Activated CD4-positive, alpha-beta T cell treated with anti-CD3 and anti-CD28 coated beads for 36 hours (primary cell): ENCODE results near the gene SLC8A2. TPM values are rescaled to one million over a fixed set of nuclear protein-coding genes. Genes with fewer than 3 reads are reported as not detected.

Experiments
- ATAC-seq: fragments of 200-7000 bp; cut with Tn5 transposase; one replicate; pipeline ENCODE4 v1.10.0; 2021; ENCODE audit warnings: mild to moderate bottlenecking, moderate library complexity
- CTCF ChIA-PET: fragments of 350-600 bp; sonication (Branson Sonifier 250); formaldehyde crosslinking; loops from one replicate; lab custom pipeline; 2021; ENCODE audit warnings: antibody characterized with exemption; lab: Charles Lee
- POLR2A ChIA-PET: fragments of 350-600 bp; sonication (Branson Sonifier 250); formaldehyde crosslinking; loops from one replicate; lab custom pipeline; 2021; ENCODE audit warnings: antibody characterized with exemption, inconsistent platforms; lab: Charles Lee
- DNase-seq: peaks from one replicate; pipeline ENCODE4 v3.0.0-alpha.2; 2020
- H3K27ac Mint-ChIP-seq: one replicate; pipeline ENCODE4 v1.8.0; 2021; ENCODE audit warnings: mixed read lengths
- H3K27me3 Mint-ChIP-seq: one replicate; pipeline ENCODE4 v1.8.0; 2021; ENCODE audit warnings: mixed read lengths
- H3K36me3 Mint-ChIP-seq: one replicate; pipeline ENCODE4 v1.8.0; 2021; ENCODE audit warnings: low read depth, mixed read lengths
- H3K4me1 Mint-ChIP-seq: one replicate; pipeline ENCODE4 v1.8.0; 2021; ENCODE audit warnings: mixed read lengths
- H3K4me3 Mint-ChIP-seq: one replicate; pipeline ENCODE4 v1.8.0; 2021; ENCODE audit warnings: mild to moderate bottlenecking, moderate library complexity, mixed read lengths
- H3K9me3 Mint-ChIP-seq: one replicate; pipeline ENCODE4 v1.8.0; 2021; ENCODE audit warnings: low read depth, mixed read lengths
- intact Hi-C, 2 experiments: fragments of 100-400 bp; cut with DNase I in 1 of 2; cut with micrococcal nuclease in 1 of 2; formaldehyde crosslinking; loops; one replicate each; pipeline versions ENCODE4 v1.14.2 to v1.15.1; 2022 to 2024; cut with DNase I, micrococcal nuclease
- total RNA-seq, 2 experiments: library from RNA; stranded (reverse); gene quantifications; one replicate each; pipeline ENCODE4 v1.2.3, GENCODE V29; 2021

Gene SLC8A2
- total RNA-seq, 2 experiments from 2014 or later, result 0.11 to 0.23 TPM

GRCh38 chr19:47475465-47475864, 3.8 kb upstream of the SLC8A2 start:
- H3K4me1 Mint-ChIP-seq, result peaks cover 10% of the 10 kb centered on the region
- POLR2A ChIA-PET, result no interaction called here
- no peaks in the 10 kb centered on the region for H3K9me3 Mint-ChIP-seq
- H3K27me3 Mint-ChIP-seq, result peaks cover 19% of the 10 kb centered on the region
- no peak overlapping the region for H3K27ac Mint-ChIP-seq
- CTCF ChIA-PET, result interaction anchor here (0.5 to 0.6 kb wide), 2 partner anchors 60 to 727 kb away, joined by 3 read pairs; no protein-coding TSS in a partner anchor
- ATAC-seq (no peak), DNase-seq (no peak)
- no peak overlapping the region for H3K4me3 Mint-ChIP-seq
- H3K36me3 Mint-ChIP-seq, result peaks cover under 1% of the 10 kb centered on the region
- intact Hi-C loops, result no loop called here

GRCh38 chr19:47473336-47473735, 1.6 kb upstream of the SLC8A2 start:
- Mint-ChIP-seq H3K27me3 (peaks cover 36% of the 10 kb centered on the region), H3K9me3 (no peaks in the 10 kb centered on the region), H3K27ac (no peak overlapping the region), H3K36me3 (no peaks in the 10 kb centered on the region), H3K4me3 (no peak overlapping the region), H3K4me1 (peaks cover 14% of the 10 kb centered on the region)
- ATAC-seq (no peak), DNase-seq (no peak)
- POLR2A ChIA-PET, result no interaction called here
- intact Hi-C loops, result no loop called here
- CTCF ChIA-PET, result interaction anchor here (0.9 kb wide), 1 partner anchor 10 kb away, joined by 3 read pairs; the partner anchor contains the start of gene KPTN

GRCh38 chr19:47471381-47471732, 336 bp downstream of the SLC8A2 start:
- CTCF ChIA-PET, result interaction anchor here (1.6 kb wide), 1 partner anchor 35 kb away, joined by 6 read pairs; no protein-coding TSS in a partner anchor
- POLR2A ChIA-PET, result no interaction called here
- peaks cover 14% of the 10 kb centered on the region for H3K4me1 Mint-ChIP-seq
- ATAC-seq, result no peak
- H3K27me3 Mint-ChIP-seq, result peaks cover 46% of the 10 kb centered on the region
- intact Hi-C loops, result no loop called here
- no peak overlapping the region for H3K27ac Mint-ChIP-seq
- no peak for DNase-seq
- no peaks in the 10 kb centered on the region for H3K9me3 Mint-ChIP-seq
- no peak overlapping the region for H3K4me3 Mint-ChIP-seq
- no peaks in the 10 kb centered on the region for H3K36me3 Mint-ChIP-seq

GRCh38 chr19:47470447-47471195, 1.1 kb downstream of the SLC8A2 start:
- Mint-ChIP-seq H3K4me1 (peaks cover 14% of the 10 kb centered on the region), H3K9me3 (no peaks in the 10 kb centered on the region), H3K27ac (no peak overlapping the region), H3K27me3 (peaks cover 46% of the 10 kb centered on the region), H3K36me3 (no peaks in the 10 kb centered on the region), H3K4me3 (no peak overlapping the region)
- ChIA-PET POLR2A (no interaction called here), CTCF (no interaction called here)
- DNase-seq (no peak), ATAC-seq (no peak)
- intact Hi-C loops, result no loop called here

GRCh38 chr19:47469719-47470118, 2.0 kb downstream of the SLC8A2 start:
- Mint-ChIP-seq H3K36me3 (no peaks in the 10 kb centered on the region), H3K9me3 (no peaks in the 10 kb centered on the region), H3K4me1 (peaks cover 14% of the 10 kb centered on the region), H3K27ac (no peak overlapping the region), H3K4me3 (no peak overlapping the region), H3K27me3 (peaks cover 46% of the 10 kb centered on the region)
- POLR2A ChIA-PET, result no interaction called here
- CTCF ChIA-PET, result no interaction called here
- intact Hi-C loops, result no loop called here
- ATAC-seq (no peak), DNase-seq (no peak)

- no peaks in the 10 kb centered on the region for H3K36me3 Mint-ChIP-seq
- H3K4me3 Mint-ChIP-seq, result no peak overlapping the region
- CTCF ChIA-PET, result no interaction called here
- no peak for DNase-seq
- peaks cover 14% of the 10 kb centered on the region for H3K4me1 Mint-ChIP-seq
- POLR2A ChIA-PET, result no interaction called here
- no peaks in the 10 kb centered on the region for H3K9me3 Mint-ChIP-seq
- H3K27ac Mint-ChIP-seq, result no peak overlapping the region
- ATAC-seq, result no peak
- intact Hi-C loops, result no loop called here
- H3K27me3 Mint-ChIP-seq, result peaks cover 49% of the 10 kb centered on the region
These were observed 2.4 kb downstream of the SLC8A2 start for GRCh38 chr19:47469363-47469700.

GRCh38 chr19:47467914-47468313, 3.8 kb downstream of the SLC8A2 start:
- no peak overlapping the region for H3K4me3 Mint-ChIP-seq
- intact Hi-C loops, result no loop called here
- POLR2A ChIA-PET, result no interaction called here
- DNase-seq (no peak), ATAC-seq (no peak)
- peaks cover 14% of the 10 kb centered on the region for H3K4me1 Mint-ChIP-seq
- H3K27me3 Mint-ChIP-seq, result peaks cover 45% of the 10 kb centered on the region
- H3K9me3 Mint-ChIP-seq, result no peaks in the 10 kb centered on the region
- H3K27ac Mint-ChIP-seq, result no peak overlapping the region
- H3K36me3 Mint-ChIP-seq, result no peaks in the 10 kb centered on the region
- CTCF ChIA-PET, result interaction anchor here (0.6 to 1.3 kb wide), 2 partner anchors 9 to 31 kb away, joined by 3 to 5 read pairs; no protein-coding TSS in a partner anchor

- ATAC-seq (no peak), DNase-seq (no peak)
- ChIA-PET POLR2A (no interaction called here), CTCF (no interaction called here)
- intact Hi-C loops, result no loop called here
- Mint-ChIP-seq H3K4me1 (peaks cover 7% of the 10 kb centered on the region), H3K4me3 (no peak overlapping the region), H3K36me3 (no peaks in the 10 kb centered on the region), H3K9me3 (no peaks in the 10 kb centered on the region), H3K27me3 (peaks cover 36% of the 10 kb centered on the region), H3K27ac (no peak overlapping the region)
These were observed 5.7 kb downstream of the SLC8A2 start for GRCh38 chr19:47465957-47466356.

GRCh38 chr19:47464675-47465419, 6.8 kb downstream of the SLC8A2 start:
- intact Hi-C loops, result no loop called here
- Mint-ChIP-seq H3K27ac (no peak overlapping the region), H3K4me1 (peaks cover 3% of the 10 kb centered on the region), H3K27me3 (peaks cover 27% of the 10 kb centered on the region), H3K4me3 (no peak overlapping the region), H3K9me3 (no peaks in the 10 kb centered on the region), H3K36me3 (no peaks in the 10 kb centered on the region)
- DNase-seq (no peak), ATAC-seq (no peak)
- CTCF ChIA-PET, result interaction anchor here (1.0 kb wide), 1 partner anchor 19 kb away, joined by 4 read pairs; the partner anchor contains the start of gene KPTN
- POLR2A ChIA-PET, result no interaction called here

GRCh38 chr19:47461876-47462275, 9.8 kb downstream of the SLC8A2 start:
- ATAC-seq (no peak), DNase-seq (no peak)
- intact Hi-C loops, result no loop called here
- ChIA-PET CTCF (interaction anchor here (1.0 kb wide), 1 partner anchor 34 kb away, joined by 4 read pairs; no protein-coding TSS in a partner anchor), POLR2A (no interaction called here)
- H3K9me3 Mint-ChIP-seq, result no peaks in the 10 kb centered on the region
- peaks cover 2% of the 10 kb centered on the region for H3K4me1 Mint-ChIP-seq
- H3K27ac Mint-ChIP-seq, result no peak overlapping the region
- H3K4me3 Mint-ChIP-seq, result no peak overlapping the region
- no peaks in the 10 kb centered on the region for H3K36me3 Mint-ChIP-seq
- H3K27me3 Mint-ChIP-seq, result peaks cover 9% of the 10 kb centered on the region

GRCh38 chr19:47459477-47459876, 12.2 kb downstream of the SLC8A2 start:
- POLR2A ChIA-PET, result no interaction called here
- intact Hi-C loops, result no loop called here
- no peak overlapping the region for H3K4me3 Mint-ChIP-seq
- peaks cover 4% of the 10 kb centered on the region for H3K9me3 Mint-ChIP-seq
- ATAC-seq, result no peak
- no peak overlapping the region for H3K27ac Mint-ChIP-seq
- peaks cover 24% of the 10 kb centered on the region for H3K27me3 Mint-ChIP-seq
- H3K36me3 Mint-ChIP-seq, result no peaks in the 10 kb centered on the region
- CTCF ChIA-PET, result interaction anchor here (0.7 kb wide), 1 partner anchor 9 kb away, joined by 3 read pairs; no protein-coding TSS in a partner anchor
- H3K4me1 Mint-ChIP-seq, result peaks cover 2% of the 10 kb centered on the region
- no peak for DNase-seq
